Activated B cell treated with CpG ODN at 0.5 μM for 24 hours (primary cell): ENCODE data around the gene NAGPA. TPM values are rescaled to one million over a fixed set of nuclear protein-coding genes. Genes with fewer than 3 reads are reported as not detected.

Source experiments
- ATAC-seq: fragments of 200-7000 bp; cut with Tn5 transposase; one replicate; pipeline ENCODE4 v1.10.0; 2021; ENCODE audit warnings: low read depth, mild to moderate bottlenecking, moderate library complexity
- CTCF ChIA-PET: fragments of 350-600 bp; sonication (Branson Sonifier 250); formaldehyde crosslinking; loops from one replicate; lab custom pipeline; 2021; ENCODE audit warnings: antibody characterized with exemption; lab: Charles Lee
- POLR2A ChIA-PET: fragments of 350-600 bp; sonication (Branson Sonifier 250); formaldehyde crosslinking; loops from one replicate; lab custom pipeline; 2021; ENCODE audit warnings: antibody characterized with exemption; lab: Charles Lee
- DNase-seq: peaks from one replicate; pipeline ENCODE4 v3.0.0; 2022
- H3K27ac Mint-ChIP-seq: one replicate; pipeline ENCODE4 v1.8.0; 2020; ENCODE audit warnings: mixed read lengths
- H3K27me3 Mint-ChIP-seq: one replicate; pipeline ENCODE4 v1.8.0; 2021; ENCODE audit warnings: mixed read lengths
- H3K36me3 Mint-ChIP-seq: one replicate; pipeline ENCODE4 v1.8.0; 2021; ENCODE audit warnings: low read depth, mixed read lengths
- H3K4me1 Mint-ChIP-seq: one replicate; pipeline ENCODE4 v1.8.0; 2021; ENCODE audit warnings: mixed read lengths
- H3K4me3 Mint-ChIP-seq: one replicate; pipeline ENCODE4 v1.8.0; 2020; ENCODE audit warnings: mild to moderate bottlenecking, mixed read lengths
- H3K9me3 Mint-ChIP-seq: one replicate; pipeline ENCODE4 v1.8.0; 2020; ENCODE audit warnings: mixed read lengths
- CTCF ChIP-seq: fragments of 200-600 bp; IDR thresholded peaks from one replicate; pipeline ENCODE4 v1.8.0; 2022; ENCODE audit warnings: antibody characterized with exemption, mild to moderate bottlenecking
- intact Hi-C: fragments of 100-400 bp; cut with micrococcal nuclease; formaldehyde crosslinking; loops from one replicate; pipeline ENCODE4 v1.15.1; 2024
- total RNA-seq: library from RNA; stranded (reverse); gene quantifications from 2 replicates; pipeline ENCODE4 v1.2.3, GENCODE V29; 2022

NAGPA gene
- total RNA-seq, 1 donor from 2014 or later = 23.8 TPM

GRCh38 chr16:4976079-4976478, 57.7 kb downstream of the NAGPA start:
- CTCF ChIA-PET = interaction anchor here (0.8 to 1.4 kb wide), 2 partner anchors 20 to 326 kb away, joined by 3 read pairs; no protein-coding TSS in a partner anchor
- Mint-ChIP-seq H3K4me3 (no peak overlapping the region), H3K9me3 (no peaks in the 10 kb centered on the region), H3K36me3 (no peaks in the 10 kb centered on the region), H3K27me3 (peaks cover 17% of the 10 kb centered on the region), H3K27ac (peak overlapping the region; percentile 3), H3K4me1 (peaks cover 9% of the 10 kb centered on the region)
- ATAC-seq (peak; percentile 98), DNase-seq (no peak)
- intact Hi-C loops = loop anchor here (2.0 to 5.0 kb wide), 2 partner anchors 17 to 56 kb away; partner anchors contain the start of genes NAGPA and SEC14L5
- no peak for TF ChIP-seq CTCF
- POLR2A ChIA-PET = interaction anchor here (0.5 kb wide), 1 partner anchor 25 kb away, joined by 5 read pairs; no protein-coding TSS in a partner anchor

Other genes with a start within 250 kb of the NAGPA start
- not detected in 2 replicates for gene SEPTIN12, start 245.6 kb downstream of the NAGPA start, total RNA-seq
- gene SMIM22, start 238.6 kb downstream of the NAGPA start, total RNA-seq = not detected in 2 replicates
- gene ROGDI, start 231.3 kb downstream of the NAGPA start, total RNA-seq = 5.4 and 6.8 TPM in 2 replicates
- 138 and 156 TPM in 2 replicates for gene GLYR1, start 186.6 kb downstream of the NAGPA start, total RNA-seq
- gene UBN1, start 186.5 kb downstream of the NAGPA start, total RNA-seq = 33.4 and 36.1 TPM in 2 replicates
- 0.04 TPM in 1 of 2 replicates, not detected in the other for gene PPL, start 96.8 kb downstream of the NAGPA start, total RNA-seq
- gene SEC14L5, start 75.6 kb downstream of the NAGPA start, total RNA-seq = not detected in 2 replicates
- gene C16orf89, start 32.0 kb upstream of the NAGPA start, total RNA-seq = not detected in 2 replicates
- 25.8 and 28.2 TPM in 2 replicates for gene ALG1, start 37.9 kb upstream of the NAGPA start, total RNA-seq
- gene EEF2KMT, start 63.9 kb upstream of the NAGPA start, total RNA-seq = 14.9 and 15.3 TPM in 2 replicates